Sigmoid colon (tissue), 7 donors: ENCODE results near the gene NTRK3. TPM values are rescaled to one million over a fixed set of nuclear protein-coding genes. Genes with fewer than 3 reads are reported as not detected.

Experiments used
- DNase-seq: peaks from one replicate; pipeline ENCODE4 v3.0.0-alpha.2; 2019
- H3K27ac ChIP-seq, 4 donors: fragments of 200-600 bp; sonication (generic); one replicate each; pipeline ENCODE4 v1.5.1; 2016 to 2019; ENCODE audit warnings: mild to moderate bottlenecking in 1 of 4
- H3K27me3 ChIP-seq, 3 donors: fragments of 200-600 bp; sonication (generic); one replicate each; pipeline ENCODE4 v1.5.1; 2019; ENCODE audit warnings: mild to moderate bottlenecking in 1 of 3
- H3K36me3 ChIP-seq, 4 donors: fragments of 200-600 bp; sonication (generic); one replicate each; pipeline ENCODE4 v1.5.1; 2016 to 2019
- H3K4me1 ChIP-seq, 4 donors: fragments of 200-600 bp; sonication (generic); one replicate each; pipeline ENCODE4 v1.5.1; 2017 to 2019
- H3K4me3 ChIP-seq, 4 donors: fragments of 200-600 bp; sonication (generic); one replicate each; pipeline ENCODE4 v1.5.1; 2017 to 2019; ENCODE audit warnings: mild to moderate bottlenecking in 2 of 4, moderate library complexity in 1 of 4
- H3K9me3 ChIP-seq, 4 donors: fragments of 200-600 bp in 3 of 4; sonication (generic) in 3 of 4; one replicate each; pipeline versions ENCODE4 v1.5.1 to v1.6.1; 2013 to 2019
- EP300 ChIP-seq, 4 donors: sonication (generic); formaldehyde crosslinking; IDR thresholded peaks; one replicate each; pipeline ENCODE4 v1.6.1; 2017; ENCODE audit warnings: antibody characterized with exemption in 4 of 4
- POLR2A ChIP-seq, 2 donors: fragments of 450-650 bp; IDR thresholded peaks; one replicate each; pipeline ENCODE4 v1.6.1; 2016; ENCODE audit warnings: antibody characterized with exemption in 2 of 2, mild to moderate bottlenecking in 2 of 2, moderate library complexity in 2 of 2
- POLR2AphosphoS5 ChIP-seq, 4 donors: sonication (generic); formaldehyde crosslinking; IDR thresholded peaks; one replicate each; pipeline ENCODE4 v1.6.1; 2017; ENCODE audit warnings: antibody characterized with exemption in 4 of 4
- WGBS, 2 donors: extraction: QIAGEN DNeasy Blood & Tissue Kit; methylation state at CpG; one replicate each; pipeline ENCODE4 v1.1.7; 2013; 5-methylcytosine and 5-hydroxymethylcytosine counted together
- intact Hi-C: fragments of 100-400 bp; cut with DNase I; formaldehyde crosslinking; loops from one replicate; pipeline ENCODE4 v1.15.1; 2023
- polyA plus RNA-seq, 3 donors: library from polyadenylated mRNA; stranded (reverse); fragments of 200-250 nt; gene quantifications; one replicate each; pipeline ENCODE4 v1.2.3, GENCODE V29; 2013
- total RNA-seq, 4 donors: library from RNA; depleted of rRNA; stranded (reverse); fragments of >200 nt; gene quantifications; one replicate each; pipeline ENCODE4 v1.1.0, GENCODE V29; 2016
- TF ChIP-seq, protein P1 (sequence below), 4 experiments: fragments of 450-650 bp in 3 of 4; fragments of 200-600 bp in 1 of 4; IDR thresholded peaks; one replicate each; pipeline ENCODE4 v1.5.1; 2016 to 2019; ENCODE audit warnings: antibody characterized with exemption in 4 of 4, mild to moderate bottlenecking in 3 of 4, moderate library complexity in 2 of 4
- donor health status: healthy with polysubstance abuse.
- donor health status: Bipolar disorder and iron deficiency.
- donor health status: healthy.

Gene NTRK3
- total and polyA plus RNA-seq, 7 donors: 1.1 to 13.0 (median 3.6) TPM; not detected in 2

DNA sequence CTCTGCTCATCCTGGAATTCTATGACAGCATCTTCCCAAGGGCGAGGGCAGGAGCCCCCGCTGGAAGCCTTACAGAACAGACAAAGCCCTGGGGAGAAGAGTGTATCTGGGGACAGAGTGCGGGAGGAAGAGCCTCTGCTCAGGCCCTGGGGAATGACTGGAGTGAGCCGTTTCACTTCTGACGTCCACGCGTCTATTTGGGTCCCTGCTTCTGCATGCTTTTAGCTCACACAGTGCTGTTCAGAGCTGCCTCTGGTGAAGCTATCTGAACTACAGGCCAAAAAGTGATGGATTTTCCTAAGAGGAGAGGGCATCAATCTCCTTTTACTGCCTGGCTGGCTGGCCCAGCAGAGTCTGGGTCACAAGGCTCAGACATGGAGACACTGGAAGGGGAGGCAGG, 311.8 kb downstream of the NTRK3 start:
- H3K27ac ChIP-seq: peak overlapping the region in 3 of 4 donors; percentile 22 to 48 (median 30)
- no peak for DNase-seq
- H3K27me3 ChIP-seq: no peaks in the 10 kb centered on the region
- peaks cover 0 to 13% (median 9%) of the 10 kb centered on the region in 4 donors for H3K4me1 ChIP-seq
- WGBS, 2 donors: 78 to 79% methylated on average over 7 of the region's 7 CpGs
- no peaks in the 10 kb centered on the region for H3K9me3 ChIP-seq
- H3K36me3 ChIP-seq: no peaks in the 10 kb centered on the region
- TF ChIP-seq, protein P1, sequence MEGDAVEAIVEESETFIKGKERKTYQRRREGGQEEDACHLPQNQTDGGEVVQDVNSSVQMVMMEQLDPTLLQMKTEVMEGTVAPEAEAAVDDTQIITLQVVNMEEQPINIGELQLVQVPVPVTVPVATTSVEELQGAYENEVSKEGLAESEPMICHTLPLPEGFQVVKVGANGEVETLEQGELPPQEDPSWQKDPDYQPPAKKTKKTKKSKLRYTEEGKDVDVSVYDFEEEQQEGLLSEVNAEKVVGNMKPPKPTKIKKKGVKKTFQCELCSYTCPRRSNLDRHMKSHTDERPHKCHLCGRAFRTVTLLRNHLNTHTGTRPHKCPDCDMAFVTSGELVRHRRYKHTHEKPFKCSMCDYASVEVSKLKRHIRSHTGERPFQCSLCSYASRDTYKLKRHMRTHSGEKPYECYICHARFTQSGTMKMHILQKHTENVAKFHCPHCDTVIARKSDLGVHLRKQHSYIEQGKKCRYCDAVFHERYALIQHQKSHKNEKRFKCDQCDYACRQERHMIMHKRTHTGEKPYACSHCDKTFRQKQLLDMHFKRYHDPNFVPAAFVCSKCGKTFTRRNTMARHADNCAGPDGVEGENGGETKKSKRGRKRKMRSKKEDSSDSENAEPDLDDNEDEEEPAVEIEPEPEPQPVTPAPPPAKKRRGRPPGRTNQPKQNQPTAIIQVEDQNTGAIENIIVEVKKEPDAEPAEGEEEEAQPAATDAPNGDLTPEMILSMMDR (IDR thresholded peaks at IDR 0.05): no peak
- TF ChIP-seq EP300 (IDR thresholded peaks at IDR 0.05) (peak in 3 of 4 donors; percentile 5 to 9 (median 7)), POLR2AphosphoS5 (IDR thresholded peaks at IDR 0.05) (peak in 3 of 4 donors; percentile 12 to 42 (median 20))
- intact Hi-C loops: loop anchor here (10.0 kb wide), 1 partner anchor 60 kb away; no protein-coding TSS in a partner anchor
- no peak overlapping the region for H3K4me3 ChIP-seq

DNA sequence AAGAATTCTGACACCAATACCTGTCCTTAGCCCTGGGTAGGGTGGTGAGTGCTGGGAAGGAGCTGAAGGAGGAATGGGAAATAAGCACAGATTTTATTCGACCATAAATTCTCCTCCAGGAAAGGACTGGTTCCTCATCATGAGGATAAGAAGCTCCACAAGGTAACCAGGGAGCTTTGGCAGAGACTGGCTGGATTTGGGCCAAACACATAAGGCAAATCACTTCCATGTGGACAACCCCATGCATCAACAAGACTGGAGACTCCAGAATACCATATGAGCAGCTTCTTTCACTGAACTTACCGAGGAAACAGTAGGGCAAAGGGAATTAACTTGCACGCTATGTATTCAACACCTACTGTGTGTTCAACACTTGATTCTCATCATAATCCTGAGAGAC, 312.5 kb downstream of the NTRK3 start:
- no peaks in the 10 kb centered on the region for H3K27me3 ChIP-seq
- intact Hi-C loops: loop anchor here (10.0 kb wide), 1 partner anchor 59 kb away; no protein-coding TSS in a partner anchor
- peaks cover 0 to 7% (median 4%) of the 10 kb centered on the region in 4 donors for H3K4me1 ChIP-seq
- H3K9me3 ChIP-seq: no peaks in the 10 kb centered on the region
- H3K4me3 ChIP-seq: no peak overlapping the region
- no peak for DNase-seq
- no peak for TF ChIP-seq EP300 (IDR thresholded peaks at IDR 0.05)
- TF ChIP-seq, protein P1 (IDR thresholded peaks at IDR 0.05): no peak
- no peak for TF ChIP-seq POLR2AphosphoS5 (IDR thresholded peaks at IDR 0.05)
- TF ChIP-seq POLR2A (IDR thresholded peaks at IDR 0.05): no peak
- 78 to 79% methylated on average over 3 of the region's 3 CpGs for WGBS, 2 donors
- no peaks in the 10 kb centered on the region for H3K36me3 ChIP-seq
- peak overlapping the region in 2 of 4 donors; percentile 30 to 48 for H3K27ac ChIP-seq

DNA sequence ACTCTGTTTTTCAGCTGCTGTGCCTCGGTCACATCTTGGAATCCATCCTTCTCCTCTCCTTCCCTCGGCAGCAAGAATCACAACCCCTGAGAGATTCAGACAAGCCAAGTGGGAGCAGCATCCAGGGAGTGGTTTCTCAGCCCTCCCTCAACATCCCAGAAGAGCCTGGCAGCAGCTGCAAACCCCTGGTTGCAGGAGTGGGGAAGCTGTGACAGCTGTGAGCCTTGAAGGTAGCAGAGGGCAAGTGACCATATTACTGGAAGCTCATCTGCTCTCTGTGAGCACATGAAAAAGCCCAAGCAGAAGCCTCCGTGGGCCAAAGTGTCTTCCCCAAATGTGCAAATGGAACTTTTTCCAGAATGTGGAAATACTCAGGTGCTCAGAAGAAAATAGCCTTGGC, 312.9 kb downstream of the NTRK3 start:
- WGBS, 2 donors: 66 to 77% methylated on average over 3 of the region's 3 CpGs
- no peak overlapping the region for H3K4me3 ChIP-seq

DNA sequence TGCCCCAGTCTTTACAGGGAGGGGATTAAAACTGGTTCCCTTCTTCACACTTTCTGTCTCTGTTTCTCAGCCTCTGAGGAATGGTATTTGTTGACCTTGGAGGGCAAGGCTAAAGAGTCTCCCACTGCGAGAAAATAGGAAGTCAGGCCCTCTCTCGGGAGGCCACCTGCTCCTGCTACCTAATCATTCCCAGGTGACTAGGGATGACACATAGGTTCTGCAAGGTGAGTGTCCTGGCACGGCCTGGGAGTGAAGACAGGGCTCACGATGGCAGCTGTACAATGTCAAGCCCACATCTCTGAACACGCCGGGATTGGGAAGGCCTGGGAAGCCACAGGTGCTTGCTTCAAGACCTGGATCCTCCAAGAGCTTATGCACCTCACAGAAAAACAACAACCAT, 314.2 kb downstream of the NTRK3 start:
- H3K4me3 ChIP-seq: no peak overlapping the region
- WGBS, 2 donors: 58 to 77% methylated on average over 6 of the region's 6 CpGs
- DNase-seq: no peak
- no peaks in the 10 kb centered on the region for H3K36me3 ChIP-seq
- TF ChIP-seq POLR2A (IDR thresholded peaks at IDR 0.05): no peak
- TF ChIP-seq POLR2AphosphoS5 (IDR thresholded peaks at IDR 0.05): no peak
- TF ChIP-seq, protein P1 (IDR thresholded peaks at IDR 0.05): no peak
- no peak for TF ChIP-seq EP300 (IDR thresholded peaks at IDR 0.05)
- H3K27me3 ChIP-seq: no peaks in the 10 kb centered on the region
- H3K9me3 ChIP-seq: no peaks in the 10 kb centered on the region
- H3K27ac ChIP-seq: no peak overlapping the region
- peaks cover 0 to 3% (median 0%) of the 10 kb centered on the region in 4 donors for H3K4me1 ChIP-seq
- intact Hi-C loops: loop anchor here (10.0 kb wide), 1 partner anchor 58 kb away; no protein-coding TSS in a partner anchor

More for the DNA sequence above, 312.9 kb downstream of the NTRK3 start:
- Histone ChIP-seq H3K36me3 (no peaks in the 10 kb centered on the region), H3K27ac (peak overlapping the region in 2 of 4 donors; percentile 30 to 48), H3K27me3 (no peaks in the 10 kb centered on the region), H3K4me1 (peaks cover 0 to 3% (median 2%) of the 10 kb centered on the region in 4 donors), H3K9me3 (no peaks in the 10 kb centered on the region)
- no peak for TF ChIP-seq POLR2AphosphoS5 (IDR thresholded peaks at IDR 0.05)
- TF ChIP-seq POLR2A (IDR thresholded peaks at IDR 0.05): no peak
- TF ChIP-seq, protein P1 (IDR thresholded peaks at IDR 0.05): no peak
- no peak for TF ChIP-seq EP300 (IDR thresholded peaks at IDR 0.05)
- intact Hi-C loops: loop anchor here (10.0 kb wide), 1 partner anchor 59 kb away; no protein-coding TSS in a partner anchor
- DNase-seq: no peak
